Measurements from ENCODE around the gene NEXN. TPM values are rescaled to one million over a fixed set of nuclear protein-coding genes. Genes with fewer than 3 reads are reported as not detected.

The NEXN gene
- total RNA-seq, 1 experiment from 2014 or later, result 0.15 TPM

DNA sequence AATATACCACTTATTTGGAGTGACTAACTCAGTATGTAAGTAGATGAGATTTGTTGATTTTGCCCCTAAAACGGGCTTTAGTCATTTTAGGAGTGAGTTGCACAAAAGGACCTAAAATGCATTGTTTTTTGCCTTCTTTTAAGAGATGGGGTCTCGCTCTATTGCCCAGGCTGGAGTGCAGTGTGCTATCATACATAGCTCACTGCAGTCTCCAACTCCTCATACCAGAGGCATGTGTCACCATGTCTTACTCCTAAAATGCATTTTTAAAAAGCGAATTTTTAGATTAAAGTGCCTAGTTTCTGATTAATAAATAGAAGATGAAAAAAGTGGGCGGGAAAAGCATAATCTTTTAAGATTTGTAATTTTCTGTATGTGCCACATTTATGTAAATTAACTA, 11.5 kb upstream of the NEXN start:
- DNase-seq (ENCODE audit: low read depth, low spot score) (no peak), ATAC-seq (no peak)
- no peaks in the 10 kb centered on the region for H3K27me3 ChIP-seq (ENCODE audit: insufficient read depth, low read length)
- H3K4me1 ChIP-seq (ENCODE audit: control insufficient read depth in 1 of 2, insufficient read depth in 2 of 2, low read length in 2 of 2), result no peaks in the 10 kb centered on the region
- H3K79me2 ChIP-seq (ENCODE audit: insufficient read depth, low read length), result no peaks in the 10 kb centered on the region
- H3K9me3 ChIP-seq (ENCODE audit: control insufficient read depth in 1 of 2, insufficient read depth in 1 of 2, low read depth in 1 of 2, low read length in 2 of 2), result no peaks in the 10 kb centered on the region
- no peak overlapping the region for H3K4me2 ChIP-seq (ENCODE audit: low read length)
- H3K9me2 ChIP-seq (ENCODE audit: insufficient read depth), result no peaks in the 10 kb centered on the region
- RAD21 ChIA-PET (ENCODE audit: low non-redundant PET in 1 of 2, low total read pairs in 2 of 2, uncharacterized antibody in 2 of 2, unreplicated experiment in 2 of 2), result no interaction called here
- H4K20me1 ChIP-seq (ENCODE audit: insufficient read depth), result no peaks in the 10 kb centered on the region
- POLR2A ChIA-PET, result no interaction called here
- no peak overlapping the region for H3K4me3 ChIP-seq (replicated peaks in 1 of 2; ENCODE audit: low read depth in 1 of 2, low read length in 2 of 2)
- no peak overlapping the region for H3K9ac ChIP-seq (ENCODE audit: low read length)
- no peak overlapping the region for H2AFZ ChIP-seq (ENCODE audit: low read depth, low read length, poor library complexity, severe bottlenecking)
- TF ChIP-seq, protein P1, sequence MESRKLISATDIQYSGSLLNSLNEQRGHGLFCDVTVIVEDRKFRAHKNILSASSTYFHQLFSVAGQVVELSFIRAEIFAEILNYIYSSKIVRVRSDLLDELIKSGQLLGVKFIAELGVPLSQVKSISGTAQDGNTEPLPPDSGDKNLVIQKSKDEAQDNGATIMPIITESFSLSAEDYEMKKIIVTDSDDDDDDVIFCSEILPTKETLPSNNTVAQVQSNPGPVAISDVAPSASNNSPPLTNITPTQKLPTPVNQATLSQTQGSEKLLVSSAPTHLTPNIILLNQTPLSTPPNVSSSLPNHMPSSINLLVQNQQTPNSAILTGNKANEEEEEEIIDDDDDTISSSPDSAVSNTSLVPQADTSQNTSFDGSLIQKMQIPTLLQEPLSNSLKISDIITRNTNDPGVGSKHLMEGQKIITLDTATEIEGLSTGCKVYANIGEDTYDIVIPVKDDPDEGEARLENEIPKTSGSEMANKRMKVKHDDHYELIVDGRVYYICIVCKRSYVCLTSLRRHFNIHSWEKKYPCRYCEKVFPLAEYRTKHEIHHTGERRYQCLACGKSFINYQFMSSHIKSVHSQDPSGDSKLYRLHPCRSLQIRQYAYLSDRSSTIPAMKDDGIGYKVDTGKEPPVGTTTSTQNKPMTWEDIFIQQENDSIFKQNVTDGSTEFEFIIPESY (IDR thresholded peaks at IDR 0.05; ENCODE audit: extremely low read depth, insufficient replicate concordance, low read length), result no peak
- CTCF ChIA-PET, result no interaction called here
- no TSS peak for BruUV-seq (replicated peaks)
- intact Hi-C loops (cut with micrococcal nuclease), result no loop called here
- H3K27ac ChIP-seq (ENCODE audit: low read depth, low read length), result no peak overlapping the region
- no peaks in the 10 kb centered on the region for H3K36me3 ChIP-seq (ENCODE audit: control insufficient read depth in 1 of 2, insufficient read depth in 2 of 2, low read length in 2 of 2)

GRCh38 chr1:77881061-77881460, 7.4 kb upstream of the NEXN start:
- H3K4me3 ChIP-seq (replicated peaks in 1 of 2; ENCODE audit: low read depth in 1 of 2, low read length in 2 of 2), result no peak overlapping the region
- ChIA-PET RAD21 (ENCODE audit: low non-redundant PET in 1 of 2, low total read pairs in 2 of 2, uncharacterized antibody in 2 of 2, unreplicated experiment in 2 of 2) (no interaction called here), POLR2A (no interaction called here), CTCF (no interaction called here)
- H2AFZ ChIP-seq (ENCODE audit: low read depth, low read length, poor library complexity, severe bottlenecking), result no peak overlapping the region
- DNase-seq (ENCODE audit: low read depth, low spot score) (no peak), ATAC-seq (no peak)
- no peak overlapping the region for H3K4me2 ChIP-seq (ENCODE audit: low read length)
- intact Hi-C loops (cut with micrococcal nuclease), result no loop called here
- no peaks in the 10 kb centered on the region for H3K27me3 ChIP-seq (ENCODE audit: insufficient read depth, low read length)
- H4K20me1 ChIP-seq (ENCODE audit: insufficient read depth), result no peaks in the 10 kb centered on the region
- no peak for TF ChIP-seq CBX3 (IDR thresholded peaks at IDR 0.05; ENCODE audit: low read depth)
- TF ChIP-seq, protein P1 (IDR thresholded peaks at IDR 0.05; ENCODE audit: extremely low read depth, insufficient replicate concordance, low read length), result no peak
- no peak for TF ChIP-seq CEBPB (IDR thresholded peaks at IDR 0.05; ENCODE audit: low read depth)
- no peak for TF ChIP-seq JUND (IDR thresholded peaks at IDR 0.05)
- TF ChIP-seq SIN3A (IDR thresholded peaks at IDR 0.05; ENCODE audit: low read depth), result no peak
- no peak for TF ChIP-seq EZH2 (IDR thresholded peaks at IDR 0.05)
- TF ChIP-seq ZFX (IDR thresholded peaks at IDR 0.05), result no peak
- no peak for TF ChIP-seq SP1 (IDR thresholded peaks at IDR 0.05; ENCODE audit: low read depth)
- TF ChIP-seq EGR1 (IDR thresholded peaks at IDR 0.05; ENCODE audit: low read depth), result no peak
- no peak for TF ChIP-seq RAD21 (IDR thresholded peaks at IDR 0.05; ENCODE audit: low read depth)
- TF ChIP-seq TCF7L2 (IDR thresholded peaks at IDR 0.05; ENCODE audit: borderline replicate concordance, extremely low read depth, insufficient read depth, insufficient read length), result no peak
- no peak for TF ChIP-seq REST (IDR thresholded peaks at IDR 0.05; ENCODE audit: low read depth)
- TF ChIP-seq POLR2AphosphoS5 (IDR thresholded peaks at IDR 0.05; ENCODE audit: low read depth, low read length), result no peak
- no peak for TF ChIP-seq EZH2phosphoT487 (IDR thresholded peaks at IDR 0.05; ENCODE audit: borderline replicate concordance)
- no peaks in the 10 kb centered on the region for H3K79me2 ChIP-seq (ENCODE audit: insufficient read depth, low read length)
- no peak overlapping the region for H3K27ac ChIP-seq (ENCODE audit: low read depth, low read length)
- H3K4me1 ChIP-seq (ENCODE audit: control insufficient read depth in 1 of 2, insufficient read depth in 2 of 2, low read length in 2 of 2), result no peaks in the 10 kb centered on the region
- H3K9ac ChIP-seq (ENCODE audit: low read length), result no peak overlapping the region
- H3K9me2 ChIP-seq (ENCODE audit: insufficient read depth), result no peaks in the 10 kb centered on the region
- no TSS peak for BruUV-seq (replicated peaks)
- no peaks in the 10 kb centered on the region for H3K36me3 ChIP-seq (ENCODE audit: control insufficient read depth in 1 of 2, insufficient read depth in 2 of 2, low read length in 2 of 2)
- H3K9me3 ChIP-seq (ENCODE audit: control insufficient read depth in 1 of 2, insufficient read depth in 1 of 2, low read depth in 1 of 2, low read length in 2 of 2), result no peaks in the 10 kb centered on the region
